Fibroblast of lung (primary cell): ENCODE measurements around the gene TAGAP. TPM values are rescaled to one million over a fixed set of nuclear protein-coding genes. Genes with fewer than 3 reads are reported as not detected.

ENCODE experiments used
- DNase-seq, 2 donors: peaks; one replicate each; pipeline versions ENCODE4 v3.0.0 to v3.0.0-alpha.2; 2010; ENCODE audit warnings: low read depth in 2 of 2
- H2AFZ ChIP-seq: 2 replicates; pipeline ENCODE4 v1.5.1; 2012; ENCODE audit warnings: low read length, control low read depth, inconsistent platforms
- H3K27ac ChIP-seq: 2 replicates; pipeline ENCODE4 v1.5.1; 2011; ENCODE audit warnings: low read length, control low read depth; ENCODE audit not compliant: insufficient read depth
- H3K27me3 ChIP-seq: 2 replicates; pipeline ENCODE4 v1.5.1; 2011; ENCODE audit warnings: mild to moderate bottlenecking, low read length; ENCODE audit not compliant: control insufficient read depth, insufficient read depth
- H3K36me3 ChIP-seq: 2 replicates; pipeline ENCODE4 v1.5.1; 2011; ENCODE audit warnings: low read length; ENCODE audit not compliant: control insufficient read depth, insufficient read depth
- H3K4me1 ChIP-seq: 2 replicates; pipeline ENCODE4 v1.5.1; 2011; ENCODE audit warnings: low read length; ENCODE audit not compliant: control insufficient read depth, insufficient read depth; ENCODE audit errors: extremely low read depth
- H3K4me2 ChIP-seq: 2 replicates; pipeline ENCODE4 v1.5.1; 2011; ENCODE audit warnings: low read length, control low read depth; ENCODE audit not compliant: insufficient read depth; ENCODE audit errors: extremely low read depth
- H3K4me3 ChIP-seq, 4 experiments: fragments of 200-600 bp in 1 of 4; sonication (generic) in 1 of 4; replicated peaks in 1 of 4; 2 replicates each; pipeline ENCODE4 v1.5.1; 2011 to 2016; ENCODE audit warnings: low read length in 4 of 4, low read depth in 3 of 4, mild to moderate bottlenecking in 3 of 4, control low read depth in 2 of 4, inconsistent platforms in 1 of 4, mixed read lengths in 1 of 4; ENCODE audit not compliant: insufficient read depth in 1 of 4; ENCODE audit errors: control extremely low read depth in 1 of 4
- H3K79me2 ChIP-seq: 2 replicates; pipeline ENCODE4 v1.5.1; 2012; ENCODE audit warnings: mild to moderate bottlenecking, low read length, inconsistent platforms; ENCODE audit not compliant: control insufficient read depth, insufficient read depth
- H3K9ac ChIP-seq: 2 replicates; pipeline ENCODE4 v1.5.1; 2011; ENCODE audit warnings: mild to moderate bottlenecking, low read length, control low read depth; ENCODE audit not compliant: insufficient read depth
- H3K9me3 ChIP-seq: 2 replicates; pipeline ENCODE4 v1.5.1; 2012; ENCODE audit warnings: low read depth, low read length; ENCODE audit not compliant: control insufficient read depth, insufficient read depth
- H4K20me1 ChIP-seq: 2 replicates; pipeline ENCODE4 v1.5.1; 2011; ENCODE audit warnings: low read length; ENCODE audit not compliant: control insufficient read depth, insufficient read depth; ENCODE audit errors: extremely low read depth
- EZH2 ChIP-seq: IDR thresholded peaks from 2 replicates; pipeline ENCODE4 v1.5.1; 2012; ENCODE audit warnings: low read length, control low read depth, mild to moderate bottlenecking; ENCODE audit errors: missing control alignments
- polyA plus RNA-seq, 2 donors: library from polyadenylated mRNA; depleted of rRNA in 1 of 2; stranded (reverse) in 1 of 2; unstranded in 1 of 2; fragments of >200 nt; gene quantifications; 2 replicates each; pipeline ENCODE4 v1.2.1, GENCODE V29; 2011 to 2012; ENCODE audit warnings: missing spikeins in 1 of 2
- total RNA-seq: library from RNA; depleted of rRNA; stranded (reverse); fragments of >200 nt; gene quantifications from 2 replicates; pipeline ENCODE4 v1.2.1, GENCODE V29; 2014
- TF ChIP-seq, protein P1 (sequence below), 2 donors: IDR thresholded peaks in 1 of 2; conservative IDR thresholded peaks in 1 of 2; 1 replicate in 1 of 2; 2 replicates in 1 of 2; pipeline ENCODE4 v1.5.1; 2011 to 2012; ENCODE audit warnings: low read length in 2 of 2, control low read depth in 1 of 2, inconsistent platforms in 1 of 2, low read depth in 1 of 2, mild to moderate bottlenecking in 1 of 2

Gene TAGAP
- total and polyA plus RNA-seq, 2 donors (not counting 1 experiment from before 2014, with no cell fraction given), result not detected

DNA sequence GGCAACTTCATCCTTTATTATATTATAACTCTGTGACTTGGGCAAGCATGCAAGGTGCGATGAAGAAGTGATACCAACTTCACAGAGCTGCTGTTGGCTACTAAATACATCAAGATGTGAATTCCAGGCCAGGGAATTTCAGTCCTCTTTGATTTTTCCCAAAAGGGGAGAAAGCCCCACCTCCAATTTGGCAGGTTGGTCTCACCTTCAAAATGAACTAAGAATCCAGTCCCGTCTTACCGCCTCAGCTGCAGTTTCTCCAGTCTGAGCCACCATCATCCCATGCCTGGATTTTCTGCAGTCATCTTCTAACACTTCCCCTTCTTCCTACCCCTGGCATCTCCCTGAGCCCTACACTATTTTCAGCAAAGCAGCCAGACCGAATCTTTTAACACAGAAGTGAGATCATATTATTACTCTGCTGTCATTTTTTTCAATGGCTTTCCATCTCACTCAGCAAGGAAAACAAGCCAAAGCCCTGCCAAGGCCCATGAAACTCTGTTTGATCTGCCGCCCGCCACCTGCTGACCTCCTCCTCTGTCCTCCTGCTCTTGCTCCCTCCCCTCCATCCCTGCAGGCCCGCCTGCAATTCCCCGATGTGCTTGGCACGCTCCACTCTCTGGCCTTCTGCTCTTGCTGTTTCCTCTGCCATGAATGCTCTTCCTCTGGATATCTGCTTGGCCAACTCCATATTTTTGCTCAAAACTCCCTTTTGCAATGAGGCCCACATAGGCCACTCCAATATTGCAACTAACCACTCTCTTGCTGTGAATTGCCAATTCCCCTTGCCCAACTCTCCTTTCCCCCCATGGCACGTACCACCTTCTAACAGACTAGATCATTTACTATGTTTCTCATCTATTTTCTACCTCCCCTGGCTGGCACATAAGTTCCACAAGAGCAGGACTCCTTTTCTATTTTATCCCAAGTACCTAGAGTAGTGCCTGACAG, 46.0 kb upstream of the TAGAP start:
- Histone ChIP-seq H3K27me3 (no peaks in the 10 kb centered on the region), H3K4me3 (no peak overlapping the region), H2AFZ (no peak overlapping the region), H3K79me2 (no peaks in the 10 kb centered on the region), H3K4me1 (no peaks in the 10 kb centered on the region), H3K36me3 (no peaks in the 10 kb centered on the region), H3K4me2 (no peak overlapping the region), H3K9me3 (no peaks in the 10 kb centered on the region), H3K9ac (no peak overlapping the region), H4K20me1 (no peaks in the 10 kb centered on the region), H3K27ac (no peak overlapping the region)
- no peak for DNase-seq
- TF ChIP-seq, protein P1, sequence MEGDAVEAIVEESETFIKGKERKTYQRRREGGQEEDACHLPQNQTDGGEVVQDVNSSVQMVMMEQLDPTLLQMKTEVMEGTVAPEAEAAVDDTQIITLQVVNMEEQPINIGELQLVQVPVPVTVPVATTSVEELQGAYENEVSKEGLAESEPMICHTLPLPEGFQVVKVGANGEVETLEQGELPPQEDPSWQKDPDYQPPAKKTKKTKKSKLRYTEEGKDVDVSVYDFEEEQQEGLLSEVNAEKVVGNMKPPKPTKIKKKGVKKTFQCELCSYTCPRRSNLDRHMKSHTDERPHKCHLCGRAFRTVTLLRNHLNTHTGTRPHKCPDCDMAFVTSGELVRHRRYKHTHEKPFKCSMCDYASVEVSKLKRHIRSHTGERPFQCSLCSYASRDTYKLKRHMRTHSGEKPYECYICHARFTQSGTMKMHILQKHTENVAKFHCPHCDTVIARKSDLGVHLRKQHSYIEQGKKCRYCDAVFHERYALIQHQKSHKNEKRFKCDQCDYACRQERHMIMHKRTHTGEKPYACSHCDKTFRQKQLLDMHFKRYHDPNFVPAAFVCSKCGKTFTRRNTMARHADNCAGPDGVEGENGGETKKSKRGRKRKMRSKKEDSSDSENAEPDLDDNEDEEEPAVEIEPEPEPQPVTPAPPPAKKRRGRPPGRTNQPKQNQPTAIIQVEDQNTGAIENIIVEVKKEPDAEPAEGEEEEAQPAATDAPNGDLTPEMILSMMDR (conservative IDR thresholded peaks at IDR 0.05 in 1 of 2, IDR thresholded peaks at IDR 0.05 in 1 of 2; ENCODE audit: low read depth in 1 of 2, low read length in 2 of 2), result no peak
- TF ChIP-seq EZH2, result no peak

GRCh38 chr6:159089909-159090308, 45.1 kb upstream of the TAGAP start:
- no peak overlapping the region for H3K27ac ChIP-seq
- no peaks in the 10 kb centered on the region for H3K79me2 ChIP-seq
- H3K4me1 ChIP-seq, result no peaks in the 10 kb centered on the region
- no peaks in the 10 kb centered on the region for H3K9me3 ChIP-seq
- no peak overlapping the region for H3K4me2 ChIP-seq
- no peak for DNase-seq
- no peaks in the 10 kb centered on the region for H3K36me3 ChIP-seq
- no peak overlapping the region for H2AFZ ChIP-seq
- no peak overlapping the region for H3K9ac ChIP-seq
- no peak overlapping the region for H3K4me3 ChIP-seq
- H4K20me1 ChIP-seq, result no peaks in the 10 kb centered on the region
- TF ChIP-seq, protein P1 (conservative IDR thresholded peaks at IDR 0.05 in 1 of 2, IDR thresholded peaks at IDR 0.05 in 1 of 2; ENCODE audit: low read depth in 1 of 2, low read length in 2 of 2), result no peak
- no peak for TF ChIP-seq EZH2
- H3K27me3 ChIP-seq, result no peaks in the 10 kb centered on the region

DNA sequence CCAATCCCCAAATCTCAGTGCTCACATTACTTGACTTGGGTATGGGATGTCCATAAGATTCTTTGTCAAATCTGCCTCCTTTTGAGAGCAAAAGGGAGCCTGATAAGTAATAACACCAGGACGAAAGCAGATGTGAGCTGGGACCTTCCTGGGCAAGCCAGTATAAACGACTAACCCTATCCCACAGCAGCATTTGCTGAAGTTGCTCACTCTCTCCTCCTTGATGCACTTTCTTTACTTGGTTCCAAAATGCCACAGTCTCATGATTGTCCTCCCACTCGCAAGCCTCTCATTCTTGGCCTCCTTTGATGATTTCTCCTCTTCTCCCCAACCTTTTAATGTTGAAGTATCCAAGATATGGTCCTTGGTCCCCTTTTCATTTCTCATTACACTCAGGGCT, 44.7 kb upstream of the TAGAP start:
- H3K4me3 ChIP-seq, result no peak overlapping the region
- H3K27ac ChIP-seq, result no peak overlapping the region
- TF ChIP-seq, protein P1 (conservative IDR thresholded peaks at IDR 0.05 in 1 of 2, IDR thresholded peaks at IDR 0.05 in 1 of 2; ENCODE audit: low read depth in 1 of 2, low read length in 2 of 2), result no peak
- no peak for TF ChIP-seq EZH2
- H3K9me3 ChIP-seq, result no peaks in the 10 kb centered on the region
- no peaks in the 10 kb centered on the region for H3K36me3 ChIP-seq
- no peak for DNase-seq
- no peak overlapping the region for H3K4me2 ChIP-seq
- no peaks in the 10 kb centered on the region for H3K4me1 ChIP-seq
- H3K27me3 ChIP-seq, result no peaks in the 10 kb centered on the region
- H2AFZ ChIP-seq, result no peak overlapping the region
- H3K9ac ChIP-seq, result no peak overlapping the region
- no peaks in the 10 kb centered on the region for H4K20me1 ChIP-seq
- no peaks in the 10 kb centered on the region for H3K79me2 ChIP-seq
